T-helper 1 cell treated with Interleukin-12 subunit alpha and Interleukin-12 subunit beta and Interleukin-4 antibody, amounts not matched to agents 30 μg/mL and 1 μg/mL, for 36 hours (primary cell): Measurements from ENCODE around the gene C10orf120.

Experiments
- H3K27ac Mint-ChIP-seq: one replicate; pipeline ENCODE4 v1.8.0; 2021; ENCODE audit warnings: mild to moderate bottlenecking, mixed read lengths
- H3K27me3 Mint-ChIP-seq: one replicate; pipeline ENCODE4 v1.8.0; 2021; ENCODE audit warnings: low read depth, mixed read lengths
- H3K36me3 Mint-ChIP-seq: one replicate; pipeline ENCODE4 v1.8.0; 2021; ENCODE audit warnings: low read depth, mixed read lengths
- H3K4me1 Mint-ChIP-seq: one replicate; pipeline ENCODE4 v1.8.0; 2021; ENCODE audit warnings: low read depth, mixed read lengths
- H3K4me3 Mint-ChIP-seq: one replicate; pipeline ENCODE4 v1.8.0; 2021; ENCODE audit warnings: mild to moderate bottlenecking, moderate library complexity, mixed read lengths
- H3K9me3 Mint-ChIP-seq: one replicate; pipeline ENCODE4 v1.8.0; 2021; ENCODE audit warnings: mixed read lengths

C10orf120 gene

GRCh38 chr10:122682522-122682921, 17.1 kb downstream of the C10orf120 start:
- Mint-ChIP-seq H3K36me3 (no peaks in the 10 kb centered on the region), H3K27ac (no peak overlapping the region), H3K9me3 (no peaks in the 10 kb centered on the region), H3K27me3 (peaks cover 4% of the 10 kb centered on the region), H3K4me1 (no peaks in the 10 kb centered on the region), H3K4me3 (no peak overlapping the region)

- Mint-ChIP-seq H3K9me3 (no peaks in the 10 kb centered on the region), H3K36me3 (no peaks in the 10 kb centered on the region), H3K27me3 (no peaks in the 10 kb centered on the region), H3K27ac (no peak overlapping the region), H3K4me3 (no peak overlapping the region), H3K4me1 (no peaks in the 10 kb centered on the region)
These were observed 21.4 kb downstream of the C10orf120 start for GRCh38 chr10:122678266-122678665.

DNA sequence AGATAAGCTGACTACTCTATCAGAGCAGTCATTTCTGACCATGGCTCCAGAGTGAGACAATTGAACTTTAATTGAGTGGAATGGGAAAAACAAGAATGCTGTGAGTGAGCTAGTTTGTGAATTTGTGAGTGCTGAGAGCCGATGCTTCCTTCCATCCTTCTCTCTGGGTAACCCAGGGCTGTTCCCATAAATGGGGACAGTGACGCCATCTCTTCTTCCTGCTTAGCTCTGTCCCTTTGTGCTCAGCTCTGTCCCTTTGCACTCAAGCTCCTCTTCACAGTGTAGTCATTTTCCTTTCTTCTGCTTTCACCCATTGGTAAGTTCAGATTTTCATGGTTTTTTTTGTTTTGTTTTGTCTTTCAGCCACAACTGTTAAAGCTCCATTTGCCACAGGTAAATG, 24.4 kb downstream of the C10orf120 start:
- Mint-ChIP-seq H3K36me3 (no peaks in the 10 kb centered on the region), H3K4me3 (no peak overlapping the region), H3K4me1 (no peaks in the 10 kb centered on the region), H3K27ac (no peak overlapping the region), H3K9me3 (no peaks in the 10 kb centered on the region), H3K27me3 (peaks cover 7% of the 10 kb centered on the region)

GRCh38 chr10:122674781-122675180, 24.9 kb downstream of the C10orf120 start:
- Mint-ChIP-seq H3K36me3 (no peaks in the 10 kb centered on the region), H3K4me3 (no peak overlapping the region), H3K4me1 (no peaks in the 10 kb centered on the region), H3K27me3 (peaks cover 7% of the 10 kb centered on the region), H3K27ac (no peak overlapping the region), H3K9me3 (no peaks in the 10 kb centered on the region)

DNA sequence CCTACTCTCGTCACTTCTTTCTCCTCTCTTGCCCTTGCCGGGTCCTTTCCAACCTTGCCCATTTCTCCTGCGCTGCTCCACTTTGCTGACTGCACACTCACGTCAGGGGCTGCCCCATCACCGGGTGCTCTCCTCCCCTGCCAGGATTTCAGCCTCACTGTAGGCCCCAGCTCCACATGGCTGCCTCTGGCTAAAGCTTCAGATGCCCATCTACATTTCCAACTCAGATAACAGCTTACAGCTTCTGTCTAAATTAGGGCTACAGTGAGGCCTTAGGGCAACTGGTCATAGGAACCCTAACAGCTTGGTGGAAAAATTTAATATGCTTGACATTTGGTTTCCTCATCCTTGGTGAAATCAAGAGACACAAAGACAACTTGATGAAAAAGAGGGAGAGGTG, 25.9 kb downstream of the C10orf120 start:
- Mint-ChIP-seq H3K4me3 (no peak overlapping the region), H3K27me3 (peaks cover 7% of the 10 kb centered on the region), H3K36me3 (no peaks in the 10 kb centered on the region), H3K9me3 (no peaks in the 10 kb centered on the region), H3K4me1 (no peaks in the 10 kb centered on the region), H3K27ac (no peak overlapping the region)

DNA sequence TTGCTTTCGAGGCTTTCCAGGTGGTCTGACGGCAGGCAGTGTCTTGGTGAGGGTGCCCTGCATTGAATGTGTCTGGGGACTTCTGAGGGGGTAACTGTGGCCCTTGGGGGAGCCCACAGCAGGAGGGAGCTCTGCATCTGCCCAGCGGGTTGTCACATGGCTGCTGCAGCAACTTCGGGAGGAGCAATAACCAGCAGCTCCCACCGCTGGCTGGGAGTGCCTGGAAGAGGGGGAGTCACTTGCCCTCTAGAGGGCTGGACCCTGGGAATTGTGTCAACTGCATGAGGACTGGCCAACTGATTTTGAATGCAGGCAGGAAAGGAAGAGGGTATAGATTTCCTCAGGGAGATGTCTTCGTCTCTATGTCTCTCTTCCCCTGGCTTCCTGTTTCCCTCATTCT, 26.4 kb downstream of the C10orf120 start:
- H3K4me3 Mint-ChIP-seq = no peak overlapping the region
- H3K9me3 Mint-ChIP-seq = no peaks in the 10 kb centered on the region
- H3K27ac Mint-ChIP-seq = no peak overlapping the region
- no peaks in the 10 kb centered on the region for H3K36me3 Mint-ChIP-seq
- H3K4me1 Mint-ChIP-seq = no peaks in the 10 kb centered on the region
- H3K27me3 Mint-ChIP-seq = peaks cover 7% of the 10 kb centered on the region

DNA sequence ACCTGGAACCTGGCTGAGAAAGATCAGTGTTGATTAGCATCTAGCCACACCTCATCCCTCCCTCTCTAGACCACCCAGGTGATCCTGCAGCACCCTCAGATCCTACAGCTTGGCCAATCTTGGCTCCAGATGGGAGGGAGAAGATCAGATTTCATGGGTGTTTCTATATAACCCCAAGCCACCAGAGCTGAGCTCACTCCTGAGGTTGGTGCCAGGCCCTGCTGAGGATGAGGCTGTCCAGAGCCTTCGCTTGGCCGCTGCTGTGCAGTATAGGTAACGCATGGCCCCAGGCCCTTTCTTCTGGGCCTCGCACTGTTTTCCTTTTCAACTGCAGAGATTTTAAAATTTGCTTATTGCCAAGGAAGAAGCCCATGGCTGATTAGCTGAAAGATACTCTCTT, 27.0 kb downstream of the C10orf120 start:
- no peak overlapping the region for H3K4me3 Mint-ChIP-seq
- no peaks in the 10 kb centered on the region for H3K4me1 Mint-ChIP-seq
- peaks cover 7% of the 10 kb centered on the region for H3K27me3 Mint-ChIP-seq
- no peaks in the 10 kb centered on the region for H3K9me3 Mint-ChIP-seq
- H3K27ac Mint-ChIP-seq = no peak overlapping the region
- no peaks in the 10 kb centered on the region for H3K36me3 Mint-ChIP-seq

- H3K9me3 Mint-ChIP-seq = no peaks in the 10 kb centered on the region
- no peak overlapping the region for H3K27ac Mint-ChIP-seq
- H3K36me3 Mint-ChIP-seq = no peaks in the 10 kb centered on the region
- peaks cover 7% of the 10 kb centered on the region for H3K27me3 Mint-ChIP-seq
- no peak overlapping the region for H3K4me3 Mint-ChIP-seq
- H3K4me1 Mint-ChIP-seq = no peaks in the 10 kb centered on the region
These were observed 28.3 kb downstream of the C10orf120 start for GRCh38 chr10:122671355-122671754.

DNA sequence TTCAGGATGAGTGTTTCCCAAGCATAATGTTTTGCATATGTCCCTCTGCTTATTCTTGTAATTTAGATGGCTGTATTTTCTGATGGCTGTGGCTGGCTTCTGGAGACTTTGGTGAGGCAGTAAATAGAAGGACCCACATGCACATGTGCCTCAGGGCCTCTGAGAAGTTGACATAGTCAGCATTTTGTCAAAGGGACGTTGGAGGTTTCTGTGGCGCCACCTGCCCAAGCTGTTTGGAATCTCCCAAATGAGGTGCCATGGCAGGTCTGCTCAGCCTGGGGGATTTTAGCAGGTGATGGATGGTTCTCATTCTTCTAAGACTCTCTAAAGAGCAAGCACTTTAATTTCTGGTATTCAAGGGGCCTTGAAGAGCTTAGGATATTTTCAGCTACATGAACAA, 29.8 kb downstream of the C10orf120 start:
- Mint-ChIP-seq H3K36me3 (no peaks in the 10 kb centered on the region), H3K27me3 (peaks cover 7% of the 10 kb centered on the region), H3K9me3 (no peaks in the 10 kb centered on the region), H3K4me3 (no peak overlapping the region), H3K4me1 (no peaks in the 10 kb centered on the region), H3K27ac (no peak overlapping the region)

GRCh38 chr10:122669045-122669444, 30.6 kb downstream of the C10orf120 start:
- H3K36me3 Mint-ChIP-seq = no peaks in the 10 kb centered on the region
- H3K27me3 Mint-ChIP-seq = peaks cover 7% of the 10 kb centered on the region

GRCh38 chr10:122665946-122666345, 33.7 kb downstream of the C10orf120 start:
- H3K9me3 Mint-ChIP-seq = no peaks in the 10 kb centered on the region
- H3K27me3 Mint-ChIP-seq = peaks cover 9% of the 10 kb centered on the region
- no peaks in the 10 kb centered on the region for H3K4me1 Mint-ChIP-seq
- no peaks in the 10 kb centered on the region for H3K36me3 Mint-ChIP-seq
- no peak overlapping the region for H3K4me3 Mint-ChIP-seq
- H3K27ac Mint-ChIP-seq = no peak overlapping the region

More at GRCh38 chr10:122669045-122669444, 30.6 kb downstream of the C10orf120 start:
- H3K4me1 Mint-ChIP-seq = no peaks in the 10 kb centered on the region
- no peak overlapping the region for H3K4me3 Mint-ChIP-seq
- no peaks in the 10 kb centered on the region for H3K9me3 Mint-ChIP-seq
- H3K27ac Mint-ChIP-seq = no peak overlapping the region

DNA sequence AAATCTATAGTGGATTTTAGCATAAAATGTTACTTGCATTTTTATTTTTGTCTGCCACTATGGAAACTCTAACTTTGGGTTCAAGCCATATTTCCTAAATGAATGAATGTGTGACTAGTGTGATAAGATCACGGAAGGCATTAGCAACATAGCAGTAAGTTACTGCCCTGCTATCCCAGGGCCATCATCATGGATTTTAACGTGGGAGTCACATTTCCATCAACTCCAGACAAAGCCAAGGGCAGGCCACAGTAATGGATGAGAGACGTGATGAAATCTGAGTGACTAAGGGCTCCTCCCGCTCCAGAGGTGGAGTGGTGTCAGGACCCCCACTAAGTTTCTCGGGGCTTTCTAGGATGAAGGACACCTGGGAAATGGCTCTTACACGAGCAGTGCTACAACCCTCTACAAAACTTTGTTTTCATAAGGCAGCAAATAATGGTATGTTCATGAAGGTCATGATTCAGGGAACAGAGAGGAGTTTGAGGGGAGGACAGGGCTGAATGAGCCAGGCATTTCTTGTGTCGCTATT, 34.3 kb downstream of the C10orf120 start:
- H3K27me3 Mint-ChIP-seq = peaks cover 4% of the 10 kb centered on the region

DNA sequence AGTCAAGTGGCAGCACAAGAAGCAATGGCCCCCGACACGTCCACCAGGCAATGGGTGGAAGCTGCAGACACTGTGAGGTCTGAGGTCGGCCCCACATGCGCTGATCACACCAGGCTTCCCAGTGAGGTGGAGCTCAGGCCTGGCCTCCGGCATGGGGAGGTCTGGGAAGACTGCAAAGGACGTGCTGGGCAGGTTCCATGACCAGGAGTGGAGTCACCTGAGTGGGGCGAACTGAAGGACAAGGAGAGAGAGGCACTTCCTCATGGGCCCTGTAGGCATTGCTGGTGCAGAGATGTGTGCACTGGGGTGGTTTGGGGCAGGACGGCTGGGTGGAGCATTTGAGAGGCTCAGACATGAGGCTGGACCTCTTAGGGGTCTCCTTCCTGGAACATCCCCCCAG, 35.1 kb downstream of the C10orf120 start:
- H3K36me3 Mint-ChIP-seq = no peaks in the 10 kb centered on the region
- H3K9me3 Mint-ChIP-seq = no peaks in the 10 kb centered on the region
- no peak overlapping the region for H3K4me3 Mint-ChIP-seq
- no peak overlapping the region for H3K27ac Mint-ChIP-seq
- H3K4me1 Mint-ChIP-seq = no peaks in the 10 kb centered on the region
- H3K27me3 Mint-ChIP-seq = peaks cover 4% of the 10 kb centered on the region

More for the DNA sequence above, 34.3 kb downstream of the C10orf120 start:
- Mint-ChIP-seq H3K4me1 (no peaks in the 10 kb centered on the region), H3K9me3 (no peaks in the 10 kb centered on the region), H3K27ac (no peak overlapping the region), H3K36me3 (no peaks in the 10 kb centered on the region), H3K4me3 (no peak overlapping the region)

DNA sequence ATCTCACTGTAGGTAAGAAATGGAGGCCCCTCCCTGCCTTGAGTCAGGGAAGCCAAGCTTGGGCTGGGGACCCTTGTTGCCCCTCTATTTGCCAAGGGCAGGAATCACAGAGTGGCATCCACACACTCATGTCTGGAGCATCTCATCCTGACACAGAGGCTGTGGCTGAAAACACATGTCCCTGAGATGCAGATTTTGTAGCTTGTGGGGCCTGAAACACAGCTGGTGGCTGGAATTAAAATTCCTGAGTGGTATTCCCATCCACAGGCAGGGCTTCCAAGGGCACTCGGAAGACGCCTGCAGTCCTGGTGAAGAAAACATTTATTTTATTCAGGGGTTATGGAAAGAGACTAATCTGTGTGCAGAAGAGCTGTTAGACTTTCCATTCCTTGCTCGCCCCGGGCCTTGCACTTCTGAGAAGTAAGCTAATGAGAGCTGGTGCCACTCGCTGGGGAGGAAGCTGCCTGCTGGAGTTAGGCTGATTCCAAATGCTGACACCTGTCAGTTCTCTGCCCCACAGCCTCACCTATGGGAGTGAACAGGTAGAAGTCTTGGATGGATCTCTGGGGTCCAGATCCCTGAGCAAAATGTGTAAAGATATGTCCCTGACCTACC, 36.0 kb downstream of the C10orf120 start:
- Mint-ChIP-seq H3K36me3 (no peaks in the 10 kb centered on the region), H3K27me3 (peaks cover 4% of the 10 kb centered on the region), H3K9me3 (no peaks in the 10 kb centered on the region), H3K4me1 (no peaks in the 10 kb centered on the region), H3K27ac (no peak overlapping the region), H3K4me3 (no peak overlapping the region)

- Mint-ChIP-seq H3K27me3 (peaks cover 4% of the 10 kb centered on the region), H3K27ac (no peak overlapping the region), H3K36me3 (no peaks in the 10 kb centered on the region), H3K9me3 (no peaks in the 10 kb centered on the region), H3K4me1 (no peaks in the 10 kb centered on the region), H3K4me3 (no peak overlapping the region)
These were observed 37.4 kb downstream of the C10orf120 start for GRCh38 chr10:122662231-122662630.

- no peak overlapping the region for H3K27ac Mint-ChIP-seq
- H3K27me3 Mint-ChIP-seq = peaks cover 4% of the 10 kb centered on the region
- H3K36me3 Mint-ChIP-seq = no peaks in the 10 kb centered on the region
- H3K4me1 Mint-ChIP-seq = no peaks in the 10 kb centered on the region
- no peak overlapping the region for H3K4me3 Mint-ChIP-seq
- H3K9me3 Mint-ChIP-seq = no peaks in the 10 kb centered on the region
These were observed 39.0 kb downstream of the C10orf120 start for GRCh38 chr10:122660696-122661095.
